HG02970 (cell line): Measurements from ENCODE around the gene LRRC32.
A peak's percentile ranks its signal among the peaks of the same experiment; 100 is the strongest.

Source experiments
- ATAC-seq: cut with Tn5 transposase; IDR thresholded peaks from one replicate; pipeline ENCODE4 v1.9.1; 2021; ENCODE audit warnings: mild to moderate bottlenecking, moderate library complexity, moderate number of reproducible peaks; ENCODE audit not compliant: unreplicated experiment, low FRiP score

Gene LRRC32

DNA sequence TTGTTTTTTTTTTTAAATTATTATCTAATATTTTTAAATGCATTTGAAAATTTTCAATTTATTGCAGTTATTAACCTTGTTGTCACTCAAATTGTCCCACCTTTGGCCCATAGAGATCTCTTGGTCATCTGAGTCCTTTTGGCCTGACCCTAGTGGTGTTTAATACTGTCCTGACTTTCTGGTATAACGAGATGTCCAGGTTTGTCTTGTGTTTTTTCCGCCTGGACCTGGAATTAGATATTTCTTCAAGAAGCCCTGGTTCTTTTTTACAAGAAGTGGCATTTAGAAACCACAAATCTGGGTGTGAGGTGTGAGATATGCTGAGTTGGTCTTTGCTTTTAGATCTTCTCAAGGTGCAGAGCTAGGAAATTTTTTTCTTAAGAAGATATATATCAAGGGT, 38.1 kb downstream of the LRRC32 start:
- ATAC-seq, result no peak

DNA sequence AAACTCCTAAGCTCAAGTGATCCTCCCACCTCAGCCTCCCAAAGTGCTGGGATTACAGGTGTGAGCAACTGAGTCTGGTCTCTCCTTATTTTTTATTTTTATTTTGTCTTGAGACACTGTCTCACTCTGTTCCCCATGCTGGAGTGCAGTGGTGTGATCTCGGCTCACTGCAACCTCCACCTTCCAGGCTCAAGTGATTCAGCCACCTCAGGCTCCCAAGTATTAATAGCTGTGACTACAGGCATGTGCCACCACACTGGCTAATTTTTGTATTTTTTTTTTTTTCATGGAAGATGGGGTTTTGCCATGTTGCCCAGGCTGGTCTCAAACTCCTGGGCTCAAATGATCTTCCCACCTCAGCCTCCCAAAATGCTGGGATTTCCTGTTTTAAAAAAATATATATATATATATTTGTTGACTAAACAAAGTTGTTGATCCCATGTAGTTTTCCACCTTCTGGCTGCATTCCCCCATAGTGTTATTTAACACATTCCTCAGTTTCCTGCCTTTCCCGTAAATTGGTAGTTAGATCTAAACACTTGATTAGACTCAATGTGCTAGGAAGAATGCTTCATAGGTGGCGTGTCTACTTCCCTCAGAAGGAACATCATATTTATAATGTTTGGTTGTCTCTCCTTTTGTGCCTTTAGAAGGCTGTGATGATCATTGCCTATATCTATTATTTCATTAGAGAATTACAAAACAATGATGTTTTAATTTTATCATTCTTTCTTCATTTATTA, 38.8 kb downstream of the LRRC32 start:
- ATAC-seq, result no peak

DNA sequence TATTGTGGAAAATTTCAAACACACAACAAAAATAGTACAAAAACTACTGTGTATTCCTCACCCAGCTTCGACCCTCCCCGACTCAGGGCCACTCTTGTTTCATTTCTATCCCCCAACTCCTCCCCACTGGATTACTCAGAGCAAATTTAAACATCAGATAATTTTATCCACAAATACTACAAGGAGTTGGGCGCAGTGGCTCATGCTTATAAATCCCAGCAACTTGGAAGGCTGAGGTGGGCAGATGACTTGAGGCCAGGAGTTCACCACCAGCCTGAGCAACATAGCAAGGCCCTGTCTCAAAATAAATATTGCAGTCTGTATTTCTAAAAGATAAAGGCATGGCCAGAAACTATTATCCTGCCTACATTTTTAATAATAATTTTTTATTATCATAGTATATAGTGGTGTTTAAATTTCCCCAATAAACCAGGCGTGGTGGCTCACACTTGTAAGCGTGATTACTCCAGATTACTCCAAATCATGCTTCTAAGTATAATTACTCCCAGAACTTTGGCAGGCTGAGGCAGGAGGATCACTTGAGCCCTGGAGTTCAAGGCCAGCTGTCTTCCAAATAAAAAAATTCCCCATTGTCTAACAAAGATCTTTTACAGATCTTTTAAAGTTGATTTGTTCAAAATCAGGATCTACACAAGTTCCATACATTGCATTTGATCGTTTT, 39.8 kb downstream of the LRRC32 start:
- no peak for ATAC-seq

- ATAC-seq, result no peak
Measured at GRCh38 chr11:76629853-76630599, 40.5 kb downstream of the LRRC32 start.

GRCh38 chr11:76629116-76629852, 41.3 kb downstream of the LRRC32 start:
- ATAC-seq, result no peak

DNA sequence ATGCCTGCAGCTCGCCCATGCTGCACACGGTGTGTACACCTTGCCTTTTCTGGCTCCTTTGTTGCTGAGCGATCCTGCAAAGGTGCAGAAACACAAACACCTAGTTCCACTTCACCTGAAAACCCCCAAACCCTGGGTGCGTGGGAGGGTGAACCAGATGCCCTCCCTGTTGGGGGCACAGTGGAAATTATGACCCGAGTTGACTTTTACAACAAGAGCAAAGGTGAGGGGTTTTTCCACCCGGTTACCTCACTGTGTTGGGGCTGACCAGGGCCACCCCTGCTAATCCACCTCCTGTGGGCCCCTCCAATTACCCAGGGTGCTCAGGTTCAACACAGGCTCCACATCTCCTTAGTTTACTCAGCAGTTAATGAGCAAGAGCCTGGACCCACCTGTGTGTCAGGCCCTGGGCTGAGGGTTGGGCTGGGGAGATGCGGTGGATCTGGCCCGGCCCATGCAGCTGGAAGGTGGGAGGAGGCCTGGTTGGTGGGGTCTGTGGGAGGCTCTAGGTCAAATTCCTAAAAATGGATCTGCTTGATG, 42.1 kb downstream of the LRRC32 start:
- ATAC-seq, result no peak

- no peak for ATAC-seq
Measured at GRCh38 chr11:76627606-76628005, 42.9 kb downstream of the LRRC32 start.

- peak; percentile 64 for ATAC-seq
Measured at GRCh38 chr11:76626921-76627401, 43.6 kb downstream of the LRRC32 start.

- no peak for ATAC-seq
Measured at GRCh38 chr11:76626266-76626665, 44.3 kb downstream of the LRRC32 start.

DNA sequence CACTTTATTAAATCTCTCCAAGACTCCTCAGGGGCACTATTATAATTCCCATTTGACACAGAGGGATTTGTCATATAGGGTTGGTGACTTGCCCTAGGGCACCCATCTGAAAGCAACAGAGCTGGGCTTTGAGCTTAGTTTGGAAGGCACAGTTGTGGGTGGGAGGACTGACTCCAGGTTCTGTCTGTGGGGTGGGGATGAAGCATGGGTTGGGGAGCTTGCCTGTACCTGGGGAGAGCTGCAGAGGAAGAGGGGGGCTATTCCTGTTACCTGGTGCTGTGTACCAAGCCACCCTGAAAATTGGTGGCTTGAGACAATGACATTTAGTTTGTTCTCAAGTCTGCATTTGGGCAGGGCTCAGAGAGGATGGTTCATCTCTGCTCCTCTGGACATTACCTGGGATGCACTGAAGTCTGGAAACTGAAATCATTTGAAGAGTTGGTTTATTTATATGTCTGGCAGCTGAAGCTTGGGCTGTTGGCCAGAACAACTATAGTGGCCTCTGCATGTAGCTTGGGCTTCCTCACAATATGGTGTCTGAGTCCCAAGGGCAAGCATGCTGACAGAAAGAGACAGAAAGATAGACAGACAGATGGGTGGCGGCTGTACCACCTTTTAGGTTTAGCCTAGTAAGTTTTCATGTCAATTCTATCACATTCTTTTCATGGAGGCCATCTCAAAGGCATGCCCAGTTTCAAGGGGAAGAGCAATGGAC, 44.9 kb downstream of the LRRC32 start:
- no peak for ATAC-seq

GRCh38 chr11:76624500-76625379, 45.8 kb downstream of the LRRC32 start:
- ATAC-seq, result no peak

- no peak for ATAC-seq
Measured at GRCh38 chr11:76623884-76624419, 46.6 kb downstream of the LRRC32 start.

DNA sequence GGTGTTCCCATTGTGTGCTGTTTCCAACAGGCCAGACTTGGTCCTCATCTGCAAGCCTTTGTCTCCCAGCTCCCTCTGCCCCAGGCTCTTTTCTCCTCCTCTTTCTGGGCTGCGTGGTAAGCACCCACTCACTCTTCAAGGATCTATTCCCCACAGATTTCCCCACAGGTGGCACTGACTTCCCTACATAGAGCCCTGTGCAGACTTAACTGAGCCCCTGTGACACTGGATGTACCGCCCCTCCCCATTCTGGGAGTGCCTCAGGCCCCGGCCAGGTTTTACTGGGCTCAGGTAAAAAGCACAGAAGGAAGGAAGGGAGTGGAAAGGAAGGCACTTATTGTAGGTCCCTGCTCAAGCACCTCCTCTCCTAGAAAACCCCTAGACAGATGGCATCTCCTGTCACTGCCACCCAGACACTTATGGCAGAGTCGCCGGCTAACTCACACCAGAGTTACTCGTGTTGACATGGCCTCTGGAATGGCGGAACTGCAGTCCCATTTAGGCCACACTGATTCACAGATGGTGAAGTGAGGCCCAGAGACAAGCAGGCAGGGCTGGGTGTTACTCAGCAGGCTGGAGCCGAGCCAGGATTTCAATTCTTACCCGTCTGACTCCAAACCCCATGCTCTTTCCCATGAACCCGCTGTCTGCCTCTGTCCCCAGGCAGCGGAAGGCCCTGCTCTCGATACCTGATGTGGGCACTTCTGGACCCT, 47.2 kb downstream of the LRRC32 start:
- no peak for ATAC-seq

DNA sequence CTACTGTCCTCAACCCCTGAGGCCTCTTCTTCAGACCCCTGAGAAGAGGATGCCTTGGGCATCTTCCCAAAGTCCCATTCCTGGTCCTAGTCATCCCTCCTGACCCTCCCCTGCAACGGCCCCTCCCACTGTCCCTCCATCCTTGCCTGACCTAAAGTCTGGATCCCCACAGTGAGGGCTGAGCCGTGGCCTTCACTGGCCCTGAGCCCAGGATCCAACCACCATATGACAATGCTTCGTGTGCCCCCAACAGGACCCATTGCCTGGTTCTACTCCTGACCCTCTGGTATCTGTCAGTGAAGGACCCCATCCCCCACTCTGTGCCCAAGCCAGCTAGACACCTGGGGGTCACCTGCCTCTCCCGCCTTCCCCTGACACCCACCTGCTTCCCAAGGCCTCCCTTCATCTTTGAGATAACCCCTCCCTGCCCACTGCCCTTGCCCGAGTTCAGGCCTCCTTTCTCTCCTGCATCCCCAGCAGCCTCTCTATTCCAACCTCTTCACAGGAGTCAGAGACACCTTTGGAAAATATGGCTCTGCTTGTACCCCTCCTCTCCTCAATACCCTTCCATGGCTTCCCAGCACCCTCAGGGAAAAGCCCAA, 48.0 kb downstream of the LRRC32 start:
- no peak for ATAC-seq

- ATAC-seq, result no peak
Measured at GRCh38 chr11:76621868-76622267, 48.7 kb downstream of the LRRC32 start.

GRCh38 chr11:76621466-76621865, 49.1 kb downstream of the LRRC32 start:
- ATAC-seq, result no peak

DNA sequence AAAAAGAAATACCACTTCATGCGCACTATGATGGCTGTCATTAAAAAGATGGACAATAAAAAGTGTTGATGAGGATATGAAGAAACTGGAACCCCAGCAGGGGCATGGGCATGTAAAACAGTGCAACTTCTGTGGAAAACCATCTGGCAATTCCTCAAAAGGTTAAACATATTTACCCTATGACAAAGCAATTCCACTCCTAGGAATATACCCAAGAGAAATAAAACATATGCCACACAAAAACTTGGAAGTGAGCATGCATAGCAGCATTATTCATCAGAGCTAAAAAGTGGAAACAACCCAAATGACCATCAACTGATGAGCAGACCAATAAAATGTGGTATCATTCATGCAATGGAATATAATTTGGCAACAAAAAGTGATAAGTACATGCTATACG, 50.1 kb downstream of the LRRC32 start:
- no peak for ATAC-seq
